ENCODE measurements around the gene PRUNE2. TPM values are rescaled to one million over a fixed set of nuclear protein-coding genes. Genes with fewer than 3 reads are reported as not detected.

Gene PRUNE2
- total and polyA plus RNA-seq, 9 of the 15 experiments (the other 6 are each of a cell fraction or from before 2014, with no cell fraction given): 0.05 to 0.45 (median 0.18) TPM; not detected in 1

DNA sequence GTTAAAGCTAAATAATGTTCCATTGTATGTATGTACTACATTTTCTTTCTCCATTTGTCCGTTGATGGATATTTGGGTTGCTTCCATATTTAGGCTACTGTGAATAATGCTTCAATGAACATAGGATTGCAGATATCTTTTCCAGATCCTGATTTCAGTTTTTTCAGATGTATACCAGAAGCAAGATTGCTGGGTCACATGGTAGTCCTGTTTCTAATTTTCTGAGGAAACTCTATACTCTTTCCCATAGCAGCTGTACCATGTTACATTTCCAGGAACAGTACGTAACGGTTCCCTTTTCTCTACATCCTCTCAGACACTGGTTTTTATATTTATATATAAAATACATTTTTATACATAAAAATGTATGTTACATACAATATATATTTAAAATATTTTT is 325.1 kb downstream of the PRUNE2 start (continued):
- no peak for TF ChIP-seq CCNT2 (IDR thresholded peaks at IDR 0.05; ENCODE audit: borderline replicate concordance, extremely low read depth, insufficient read length, low read depth, low read length)
- TF ChIP-seq GTF2A2 (tag; IDR thresholded peaks at IDR 0.05): no peak
- no peak for TF ChIP-seq ZNF165 (CRISPR knock-in tag; IDR thresholded peaks at IDR 0.05; ENCODE audit: borderline replicate concordance)
- TF ChIP-seq, protein P1, sequence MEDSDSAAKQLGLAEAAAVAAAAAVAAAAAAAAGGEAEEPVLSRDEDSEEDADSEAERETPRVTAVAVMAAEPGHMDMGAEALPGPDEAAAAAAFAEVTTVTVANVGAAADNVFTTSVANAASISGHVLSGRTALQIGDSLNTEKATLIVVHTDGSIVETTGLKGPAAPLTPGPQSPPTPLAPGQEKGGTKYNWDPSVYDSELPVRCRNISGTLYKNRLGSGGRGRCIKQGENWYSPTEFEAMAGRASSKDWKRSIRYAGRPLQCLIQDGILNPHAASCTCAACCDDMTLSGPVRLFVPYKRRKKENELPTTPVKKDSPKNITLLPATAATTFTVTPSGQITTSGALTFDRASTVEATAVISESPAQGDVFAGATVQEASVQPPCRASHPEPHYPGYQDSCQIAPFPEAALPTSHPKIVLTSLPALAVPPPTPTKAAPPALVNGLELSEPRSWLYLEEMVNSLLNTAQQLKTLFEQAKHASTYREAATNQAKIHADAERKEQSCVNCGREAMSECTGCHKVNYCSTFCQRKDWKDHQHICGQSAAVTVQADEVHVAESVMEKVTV (CRISPR knock-in tag; IDR thresholded peaks at IDR 0.05): no peak
- no peak for TF ChIP-seq ZNF41 (CRISPR knock-in tag; conservative IDR thresholded peaks at IDR 0.05)
- TF ChIP-seq PHTF2 (CRISPR knock-in tag; IDR thresholded peaks at IDR 0.05): no peak

DNA sequence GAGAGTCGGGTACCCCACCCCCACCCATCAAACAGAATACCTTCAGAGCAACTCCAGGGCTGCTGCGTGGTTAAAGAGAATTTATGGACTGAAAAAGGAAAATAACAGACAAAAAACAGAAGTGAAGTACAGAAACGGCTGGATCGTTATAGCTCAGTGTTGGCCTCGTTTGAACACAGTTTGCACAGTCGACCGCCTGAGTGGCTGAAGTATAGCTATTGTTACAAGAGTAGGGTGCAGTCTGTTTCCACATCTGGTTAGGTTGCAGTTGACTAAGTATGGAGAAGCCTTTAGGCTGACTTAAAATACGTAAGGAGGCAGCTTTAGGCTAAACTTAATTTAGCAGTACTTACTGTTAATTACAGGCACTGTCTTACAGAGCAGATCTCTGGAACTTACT is 325.7 kb downstream of the PRUNE2 start:
- Histone ChIP-seq H3K9me1 (ENCODE audit: control insufficient read depth, insufficient read depth, low read length) (no peaks in the 10 kb centered on the region), H4K20me1 (replicated peaks; ENCODE audit: control insufficient read depth, insufficient read depth, low read length) (no peaks in the 10 kb centered on the region), H3K79me2 (ENCODE audit: control insufficient read depth, insufficient read depth, low read length) (no peaks in the 10 kb centered on the region), H3K9ac (ENCODE audit: insufficient read depth in 1 of 2, low read depth in 2 of 2, low read length in 2 of 2) (no peak overlapping the region), H3K4me2 (ENCODE audit: insufficient read depth, low read length) (no peak overlapping the region), H3K4me3 (no peak overlapping the region), H3K4me1 (replicated peaks in 1 of 2; ENCODE audit: control insufficient read depth in 2 of 2, insufficient read depth in 2 of 2, low read length in 2 of 2) (no peaks in the 10 kb centered on the region; a peak in 2 of 5 replicates), H3K36me3 (ENCODE audit: control insufficient read depth, insufficient read depth, low read length) (no peaks in the 10 kb centered on the region), H3K27me3 (ENCODE audit: control insufficient read depth in 2 of 2, insufficient read depth in 2 of 2, low read length in 2 of 2) (peaks cover 0 to 7% of the 10 kb centered on the region in 2 experiments; a peak in 1 of 5 replicates), H2AFZ (ENCODE audit: low read depth, low read length) (no peak overlapping the region), H3K9me3 (replicated peaks; ENCODE audit: control insufficient read depth, insufficient read depth, low read depth, low read length) (no peaks in the 10 kb centered on the region), H3K27ac (ENCODE audit: extremely low read depth, low read depth, low read length) (no peak overlapping the region)
- no peak for FAIRE-seq
- ATAC-seq: no peak
- DNase-seq (ENCODE audit: extremely low read depth in 1 of 4, low spot score in 3 of 4): no peak
- intact Hi-C loops (cut with micrococcal nuclease) (no loop called here), in situ Hi-C loops (cut with MboI) (no loop called here)
- ChIA-PET CTCF (ENCODE audit: low intra/inter-chr PET ratio) (no interaction called here), POLR2A (interaction anchor here (0.9 kb wide), 1 partner anchor 16 kb away, joined by 3 read pairs; no protein-coding TSS in a partner anchor)
- 13% methylated on average over 8 of the region's 8 CpGs for WGBS (ENCODE audit: insufficient coverage, low coverage, missing lambda C conversion rate)
- TF ChIP-seq CBFB (CRISPR knock-in tag; IDR thresholded peaks at IDR 0.05) (no peak), CREB1 (IDR thresholded peaks at IDR 0.05) (no peak), CREB1 (CRISPR knock-in tag; IDR thresholded peaks at IDR 0.05) (no peak), KDM5B (IDR thresholded peaks at IDR 0.05; ENCODE audit: insufficient replicate concordance, low read depth, low read length) (no peak), NR1H2 (CRISPR knock-in tag; IDR thresholded peaks at IDR 0.05) (no peak)
- TF ChIP-seq, protein P2, sequence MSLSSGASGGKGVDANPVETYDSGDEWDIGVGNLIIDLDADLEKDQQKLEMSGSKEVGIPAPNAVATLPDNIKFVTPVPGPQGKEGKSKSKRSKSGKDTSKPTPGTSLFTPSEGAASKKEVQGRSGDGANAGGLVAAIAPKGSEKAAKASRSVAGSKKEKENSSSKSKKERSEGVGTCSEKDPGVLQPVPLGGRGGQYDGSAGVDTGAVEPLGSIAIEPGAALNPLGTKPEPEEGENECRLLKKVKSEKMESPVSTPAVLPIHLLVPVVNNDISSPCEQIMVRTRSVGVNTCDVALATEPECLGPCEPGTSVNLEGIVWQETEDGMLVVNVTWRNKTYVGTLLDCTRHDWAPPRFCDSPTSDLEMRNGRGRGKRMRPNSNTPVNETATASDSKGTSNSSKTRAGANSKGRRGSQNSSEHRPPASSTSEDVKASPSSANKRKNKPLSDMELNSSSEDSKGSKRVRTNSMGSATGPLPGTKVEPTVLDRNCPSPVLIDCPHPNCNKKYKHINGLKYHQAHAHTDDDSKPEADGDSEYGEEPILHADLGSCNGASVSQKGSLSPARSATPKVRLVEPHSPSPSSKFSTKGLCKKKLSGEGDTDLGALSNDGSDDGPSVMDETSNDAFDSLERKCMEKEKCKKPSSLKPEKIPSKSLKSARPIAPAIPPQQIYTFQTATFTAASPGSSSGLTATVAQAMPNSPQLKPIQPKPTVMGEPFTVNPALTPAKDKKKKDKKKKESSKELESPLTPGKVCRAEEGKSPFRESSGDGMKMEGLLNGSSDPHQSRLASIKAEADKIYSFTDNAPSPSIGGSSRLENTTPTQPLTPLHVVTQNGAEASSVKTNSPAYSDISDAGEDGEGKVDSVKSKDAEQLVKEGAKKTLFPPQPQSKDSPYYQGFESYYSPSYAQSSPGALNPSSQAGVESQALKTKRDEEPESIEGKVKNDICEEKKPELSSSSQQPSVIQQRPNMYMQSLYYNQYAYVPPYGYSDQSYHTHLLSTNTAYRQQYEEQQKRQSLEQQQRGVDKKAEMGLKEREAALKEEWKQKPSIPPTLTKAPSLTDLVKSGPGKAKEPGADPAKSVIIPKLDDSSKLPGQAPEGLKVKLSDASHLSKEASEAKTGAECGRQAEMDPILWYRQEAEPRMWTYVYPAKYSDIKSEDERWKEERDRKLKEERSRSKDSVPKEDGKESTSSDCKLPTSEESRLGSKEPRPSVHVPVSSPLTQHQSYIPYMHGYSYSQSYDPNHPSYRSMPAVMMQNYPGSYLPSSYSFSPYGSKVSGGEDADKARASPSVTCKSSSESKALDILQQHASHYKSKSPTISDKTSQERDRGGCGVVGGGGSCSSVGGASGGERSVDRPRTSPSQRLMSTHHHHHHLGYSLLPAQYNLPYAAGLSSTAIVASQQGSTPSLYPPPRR (CRISPR knock-in tag; IDR thresholded peaks at IDR 0.05; ENCODE audit: borderline replicate concordance): no peak
- BruUV-seq (replicated peaks): no TSS peak

All from K562 (cell line).